OCI-LY7 (cell line): ENCODE data around the gene HIF1AN. TPM values are rescaled to one million over a fixed set of nuclear protein-coding genes. Genes with fewer than 3 reads are reported as not detected.

ENCODE experiments used
- BruUV-seq: library from RNA; stranded (reverse); fragments of 400-500 nt; replicated peaks from 2 replicates; lab custom pipeline; 2021; lab: Mats Ljungman, UMichigan
- CTCF ChIA-PET: fragments of 300-600 bp; sonication (Branson Sonifier 250); formaldehyde crosslinking; loops from one replicate; lab custom pipeline; 2022; ENCODE audit warnings: antibody characterized with exemption; ENCODE audit not compliant: unreplicated experiment; lab: Charles Lee
- POLR2A ChIA-PET: fragments of 300-600 bp; sonication (Branson Sonifier 250); formaldehyde crosslinking; loops from one replicate; lab custom pipeline; 2022; ENCODE audit warnings: antibody characterized with exemption; lab: Charles Lee
- DNase-seq: peaks from one replicate; pipeline ENCODE4 v3.0.0-alpha.2; 2015; ENCODE audit warnings: low spot score
- H2AFZ ChIP-seq: fragments of 200-600 bp; sonication (generic), shearing (Covaris generic); 2 replicates; pipeline ENCODE4 v1.6.1; 2014; ENCODE audit warnings: mild to moderate bottlenecking, antibody characterized with exemption, low read length, moderate library complexity
- H3K27ac ChIP-seq: fragments of 200-600 bp; sonication (generic); 2 replicates; pipeline ENCODE4 v1.5.1; 2014; ENCODE audit warnings: mixed run types, low read depth, mild to moderate bottlenecking, moderate library complexity, low read length, inconsistent platforms; ENCODE audit not compliant: poor library complexity, severe bottlenecking
- H3K36me3 ChIP-seq: fragments of 200-600 bp; sonication (generic); 2 replicates; pipeline ENCODE4 v1.6.1; 2014; ENCODE audit warnings: mild to moderate bottlenecking, antibody characterized with exemption, low read length, moderate library complexity, mixed read lengths; ENCODE audit not compliant: insufficient read depth
- H3K4me1 ChIP-seq: fragments of 200-600 bp; sonication (generic); 2 replicates; pipeline ENCODE4 v1.5.1; 2014; ENCODE audit warnings: mild to moderate bottlenecking, low read length; ENCODE audit not compliant: insufficient read depth, poor library complexity, severe bottlenecking
- H3K4me2 ChIP-seq: fragments of 200-600 bp; sonication (generic); 2 replicates; pipeline ENCODE4 v1.6.1; 2014; ENCODE audit warnings: mild to moderate bottlenecking, low read length
- H3K4me3 ChIP-seq: fragments of 200-600 bp; sonication (generic); 2 replicates; pipeline ENCODE4 v1.5.1; 2014; ENCODE audit warnings: mild to moderate bottlenecking, low read depth, low read length; ENCODE audit not compliant: poor library complexity, severe bottlenecking
- H3K79me2 ChIP-seq: fragments of 200-600 bp; sonication (generic); 2 replicates; pipeline ENCODE4 v1.6.1; 2016; ENCODE audit warnings: low read depth, mild to moderate bottlenecking, low read length, moderate library complexity, mixed read lengths; ENCODE audit not compliant: insufficient read depth
- H3K9me2 ChIP-seq: fragments of 200-600 bp; sonication (generic); 2 replicates; pipeline ENCODE4 v1.6.1; 2016; ENCODE audit warnings: mild to moderate bottlenecking, low read length, mixed read lengths; ENCODE audit not compliant: insufficient read depth
- H3K9me3 ChIP-seq: fragments of 200-600 bp; sonication (generic); 2 replicates; pipeline ENCODE4 v1.6.1; 2014; ENCODE audit warnings: mild to moderate bottlenecking, mixed run types, low read length, mixed read lengths
- H4K20me1 ChIP-seq: fragments of 200-600 bp; sonication (generic); 2 replicates; pipeline ENCODE4 v1.6.1; 2014; ENCODE audit warnings: mild to moderate bottlenecking, antibody characterized with exemption, low read length, moderate library complexity, mixed read lengths; ENCODE audit not compliant: insufficient read depth
- CTCF ChIP-seq: fragments of 200-600 bp; sonication (generic); conservative IDR thresholded peaks from 2 replicates; pipeline ENCODE4 v1.5.1; 2014; ENCODE audit warnings: mild to moderate bottlenecking, antibody characterized with exemption, low read length, moderate library complexity, mixed read lengths
- EZH2phosphoT487 ChIP-seq: fragments of 200-600 bp; sonication (generic); IDR thresholded peaks from 2 replicates; pipeline ENCODE4 v1.6.1; 2018; ENCODE audit warnings: low read depth, borderline replicate concordance, mild to moderate bottlenecking, mixed run types, antibody characterized with exemption, low read length, moderate library complexity, mixed read lengths
- intact Hi-C: fragments of 100-400 bp; cut with micrococcal nuclease; formaldehyde crosslinking; loops from one replicate; pipeline ENCODE4 v1.10.0; 2022; ENCODE audit not compliant: unreplicated experiment
- total RNA-seq, 2 experiments: library from RNA; depleted of rRNA in 1 of 2; stranded (reverse); fragments of >200 nt in 1 of 2; shearing (Covaris generic) in 1 of 2; gene quantifications; 2 replicates each; pipeline ENCODE4 v1.2.3, GENCODE V29; 2014 to 2022

HIF1AN gene
- total RNA-seq, 2 experiments from 2014 or later, result 10.6 to 44.6 TPM

GRCh38 chr10:100508691-100509150, 27.0 kb upstream of the HIF1AN start:
- no peak overlapping the region for H3K4me3 ChIP-seq

GRCh38 chr10:100509241-100509840, 26.4 kb upstream of the HIF1AN start:
- H3K4me1 ChIP-seq, result peaks cover 12% of the 10 kb centered on the region
- DNase-seq, result no peak
- no TSS peak for BruUV-seq
- intact Hi-C loops, result loop anchor here (5.0 kb wide), 1 partner anchor 207 kb away; no protein-coding TSS in a partner anchor
- H3K9me2 ChIP-seq, result no peaks in the 10 kb centered on the region
- no peaks in the 10 kb centered on the region for H3K9me3 ChIP-seq
- H3K79me2 ChIP-seq, result no peaks in the 10 kb centered on the region
- ChIA-PET CTCF (interaction anchor here (1.3 kb wide), 1 partner anchor 9 kb away, joined by 7 read pairs; no protein-coding TSS in a partner anchor), POLR2A (interaction anchor here (0.6 kb wide), 2 partner anchors 176 to 1112 kb away, joined by 3 read pairs; no protein-coding TSS in a partner anchor)
- H3K4me3 ChIP-seq, result no peak overlapping the region
- no peaks in the 10 kb centered on the region for H4K20me1 ChIP-seq
- TF ChIP-seq CTCF (no peak), EZH2phosphoT487 (no peak)
- H3K36me3 ChIP-seq, result no peaks in the 10 kb centered on the region; the same call in 1 of the 2 replicates
- H3K27ac ChIP-seq, result no peak overlapping the region
- H3K4me2 ChIP-seq, result no peak overlapping the region
- no peak overlapping the region for H2AFZ ChIP-seq

More at GRCh38 chr10:100508691-100509150, 27.0 kb upstream of the HIF1AN start:
- H3K27ac ChIP-seq, result no peak overlapping the region
- H3K36me3 ChIP-seq, result no peaks in the 10 kb centered on the region; the same call in 1 of the 2 replicates
- H3K79me2 ChIP-seq, result no peaks in the 10 kb centered on the region
- POLR2A ChIA-PET, result interaction anchor here (0.6 to 0.7 kb wide), 3 partner anchors 176 to 1113 kb away, joined by 3 read pairs; no protein-coding TSS in a partner anchor
- H3K4me1 ChIP-seq, result peaks cover 18% of the 10 kb centered on the region
- DNase-seq, result peak; percentile 70
- no peaks in the 10 kb centered on the region for H4K20me1 ChIP-seq
- BruUV-seq, result no TSS peak
- TF ChIP-seq EZH2phosphoT487, result no peak
- peak; percentile 83 for TF ChIP-seq CTCF
- intact Hi-C loops, result loop anchor here (1.0 to 5.0 kb wide), 3 partner anchors 75 to 206 kb away; no protein-coding TSS in a partner anchor
- no peak overlapping the region for H3K4me2 ChIP-seq
- H3K9me2 ChIP-seq, result no peaks in the 10 kb centered on the region
- CTCF ChIA-PET, result interaction anchor here (1.3 kb wide), 1 partner anchor 10 kb away, joined by 7 read pairs; no protein-coding TSS in a partner anchor
- H3K9me3 ChIP-seq, result no peaks in the 10 kb centered on the region
- no peak overlapping the region for H2AFZ ChIP-seq
